Spleen (tissue), 7 donors: ENCODE measurements around the gene CENPP.

Experiments used
- CTCF ChIP-seq, 11 experiments: fragments of 200-600 bp in 7 of 11; fragments of 450-650 bp in 4 of 11; sonication (generic) in 4 of 11; IDR thresholded peaks in 8 of 11; conservative IDR thresholded peaks in 3 of 11; 1 replicate in 7 of 11; 2 replicates in 4 of 11; pipeline versions ENCODE4 v1.4.0 to v1.8.0; 2016 to 2021; ENCODE audit warnings: antibody characterized with exemption in 11 of 11, inconsistent platforms in 4 of 11, mild to moderate bottlenecking in 1 of 11
- POLR2A ChIP-seq, 3 donors: fragments of 450-650 bp; IDR thresholded peaks; one replicate each; pipeline ENCODE4 v1.5.1; 2017; ENCODE audit warnings: antibody characterized with exemption in 3 of 3, mild to moderate bottlenecking in 1 of 3
- POLR2AphosphoS5 ChIP-seq, 3 donors: sonication (generic); formaldehyde crosslinking; IDR thresholded peaks; one replicate each; pipeline ENCODE4 v1.5.1; 2017; ENCODE audit warnings: antibody characterized with exemption in 3 of 3
- donor health status: DM: no; HTN: no; CAD: no; lungs with moderate emphysema.
- donor health status: DM: no; HTN: no; CAD: no.
- donor health status: DM: no; HTN: no; CAD: no.

- no peak for TF ChIP-seq CTCF (IDR thresholded peaks at IDR 0.05 in 8 of 11, conservative IDR thresholded peaks at IDR 0.05 in 3 of 11)
- TF ChIP-seq POLR2A (IDR thresholded peaks at IDR 0.05) = no peak
- no peak for TF ChIP-seq POLR2AphosphoS5 (IDR thresholded peaks at IDR 0.05)
Observed at GRCh38 chr9:92480291-92480771, 154.6 kb downstream of the CENPP start.
